ENCODE data around the gene FHIT. TPM values are rescaled to one million over a fixed set of nuclear protein-coding genes. Genes with fewer than 3 reads are reported as not detected.

Gene FHIT
- total RNA-seq, 1 donor, result 16.9 TPM

DNA sequence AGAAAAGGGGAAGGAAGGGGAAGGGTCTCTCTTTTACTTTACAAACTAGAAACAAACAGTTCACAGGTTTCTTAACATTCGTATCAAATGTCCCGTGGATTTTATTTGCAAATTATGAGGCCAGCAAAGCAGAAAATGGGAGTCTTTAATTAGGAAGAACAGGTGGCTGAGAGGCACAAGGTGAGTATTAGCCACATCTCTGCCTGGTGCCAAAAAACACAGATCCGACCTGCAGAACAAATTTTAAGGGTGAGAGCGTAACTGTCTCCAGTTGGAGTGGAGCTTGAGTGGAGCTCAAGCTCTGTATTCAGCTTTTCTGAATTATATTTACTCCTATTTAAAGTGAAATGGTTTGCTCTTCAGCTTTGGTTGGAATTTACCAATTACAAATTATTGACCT lies 1004.9 kb downstream of the FHIT start:
- Histone ChIP-seq H3K27me3 (ENCODE audit: insufficient read depth, low read length) (no peaks in the 10 kb centered on the region), H3K4me1 (ENCODE audit: insufficient read depth, low read length) (no peaks in the 10 kb centered on the region), H3K9me3 (ENCODE audit: low read depth, low read length) (no peaks in the 10 kb centered on the region)

DNA sequence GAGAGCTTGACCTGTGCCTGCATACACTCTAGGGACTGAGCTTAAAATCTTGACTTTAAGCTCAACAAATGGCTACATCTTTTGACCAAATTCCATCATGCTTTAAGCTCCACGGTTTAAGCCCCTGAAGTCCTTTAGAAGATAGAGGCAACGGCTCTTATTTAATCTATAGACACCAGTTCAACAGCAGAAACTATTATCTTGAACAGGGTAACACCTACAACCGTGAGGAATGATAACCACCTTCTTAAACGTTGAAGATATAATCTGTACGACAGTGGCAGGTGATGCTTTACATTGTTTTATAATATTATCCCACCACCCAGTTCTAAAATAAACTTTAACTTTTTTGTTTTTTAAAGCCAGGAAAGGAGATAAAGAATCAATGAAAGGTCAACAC lies 1007.8 kb downstream of the FHIT start:
- Histone ChIP-seq H3K9me3 (ENCODE audit: low read depth, low read length) (no peaks in the 10 kb centered on the region), H3K27me3 (ENCODE audit: insufficient read depth, low read length) (no peaks in the 10 kb centered on the region), H3K4me1 (ENCODE audit: insufficient read depth, low read length) (no peaks in the 10 kb centered on the region), H3K4me3 (ENCODE audit: low read length) (no peak overlapping the region)

More for the DNA sequence above, 1004.9 kb downstream of the FHIT start:
- no peak overlapping the region for H3K4me3 ChIP-seq (ENCODE audit: low read length)

DNA sequence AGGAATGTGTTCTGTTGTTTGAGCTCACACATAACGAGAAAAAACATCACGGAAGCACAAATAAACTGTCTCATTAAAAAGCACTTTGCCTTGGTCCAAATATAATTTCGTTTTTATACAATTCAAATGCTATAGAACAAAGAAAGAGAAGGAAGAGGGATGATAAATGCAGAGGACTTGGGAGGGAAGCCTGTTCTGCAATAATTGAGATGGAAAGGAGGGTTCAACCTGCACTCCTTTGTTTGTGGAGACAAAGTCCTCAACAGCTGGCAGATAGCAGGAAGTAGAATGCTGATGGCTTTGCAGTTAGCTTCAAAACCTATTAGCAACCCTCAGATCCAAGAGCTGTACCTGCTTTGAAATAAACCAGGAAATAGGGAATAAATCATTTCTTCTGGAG lies 1010.8 kb downstream of the FHIT start:
- Histone ChIP-seq H3K9me3 (ENCODE audit: low read depth, low read length) (no peaks in the 10 kb centered on the region), H3K4me3 (ENCODE audit: low read length) (no peak overlapping the region)

DNA sequence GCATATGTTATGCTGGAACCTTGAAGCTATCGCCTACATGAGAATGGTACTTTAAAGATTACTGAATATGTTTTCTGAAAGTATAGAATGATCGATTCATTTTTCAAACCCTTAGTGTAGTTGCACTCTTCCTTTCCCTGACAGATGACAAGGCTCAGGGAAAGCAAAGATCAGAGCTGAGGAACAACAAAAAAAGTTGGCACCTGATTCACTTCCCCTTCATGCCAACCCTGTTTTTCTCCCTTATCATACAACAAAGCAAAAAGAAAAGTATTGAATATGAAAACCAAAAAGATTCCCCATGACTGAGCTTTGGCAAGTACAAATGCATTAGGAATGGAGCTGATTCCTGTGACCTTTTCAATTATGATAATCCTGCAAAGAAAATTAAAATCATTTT lies 1012.7 kb downstream of the FHIT start:
- Histone ChIP-seq H3K27me3 (ENCODE audit: insufficient read depth, low read length) (no peaks in the 10 kb centered on the region), H3K9me3 (ENCODE audit: low read depth, low read length) (no peaks in the 10 kb centered on the region), H3K4me3 (ENCODE audit: low read length) (no peak overlapping the region), H3K4me1 (ENCODE audit: insufficient read depth, low read length) (no peaks in the 10 kb centered on the region)

More for the DNA sequence above, 1010.8 kb downstream of the FHIT start:
- no peaks in the 10 kb centered on the region for H3K4me1 ChIP-seq (ENCODE audit: insufficient read depth, low read length)
- no peaks in the 10 kb centered on the region for H3K27me3 ChIP-seq (ENCODE audit: insufficient read depth, low read length)

DNA sequence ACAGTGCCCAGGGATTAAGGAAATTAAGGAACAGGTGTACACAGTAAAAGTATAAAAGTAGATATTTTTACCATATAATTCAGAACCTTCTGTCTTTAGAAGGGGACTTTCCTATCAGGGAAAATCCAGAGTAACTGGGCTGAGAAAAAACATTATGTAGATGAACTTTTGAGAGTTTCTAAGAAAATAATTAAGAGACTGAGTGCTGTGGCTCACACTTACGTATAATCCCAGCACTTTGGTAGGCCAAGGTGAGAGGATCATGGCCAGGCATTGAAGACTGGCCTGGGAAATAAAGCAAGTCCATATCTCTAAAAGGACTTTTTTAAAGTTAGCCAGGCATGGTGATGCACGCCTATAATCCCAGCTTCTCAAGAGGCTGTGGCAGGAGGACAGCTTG lies 1021.8 kb downstream of the FHIT start:
- no peaks in the 10 kb centered on the region for H3K9me3 ChIP-seq (ENCODE audit: low read depth, low read length)
- no peaks in the 10 kb centered on the region for H3K4me1 ChIP-seq (ENCODE audit: insufficient read depth, low read length)
- no peaks in the 10 kb centered on the region for H3K27me3 ChIP-seq (ENCODE audit: insufficient read depth, low read length)
- no peak overlapping the region for H3K4me3 ChIP-seq (ENCODE audit: low read length)

DNA sequence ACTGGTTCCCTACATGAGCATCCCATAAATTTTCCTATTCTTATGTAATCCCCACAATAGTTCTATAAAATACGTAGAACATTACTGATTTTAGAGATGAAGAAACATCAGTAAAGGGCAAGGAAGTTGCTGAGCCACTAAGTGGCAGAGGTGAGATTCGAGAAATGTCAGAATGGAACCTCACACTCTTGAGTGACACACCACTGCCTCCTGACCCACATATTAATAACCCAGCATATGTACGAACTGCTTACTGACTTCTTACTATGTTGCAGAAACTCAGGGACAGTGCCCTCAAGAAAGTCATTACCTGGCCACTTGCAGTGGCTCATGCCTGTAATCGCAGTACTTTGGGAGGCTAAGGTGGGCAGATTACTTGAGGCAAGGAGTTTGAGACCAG lies 1022.4 kb downstream of the FHIT start:
- no peak overlapping the region for H3K4me3 ChIP-seq (ENCODE audit: low read length)
- no peaks in the 10 kb centered on the region for H3K27me3 ChIP-seq (ENCODE audit: insufficient read depth, low read length)
- H3K4me1 ChIP-seq (ENCODE audit: insufficient read depth, low read length), result no peaks in the 10 kb centered on the region
- no peaks in the 10 kb centered on the region for H3K9me3 ChIP-seq (ENCODE audit: low read depth, low read length)

DNA sequence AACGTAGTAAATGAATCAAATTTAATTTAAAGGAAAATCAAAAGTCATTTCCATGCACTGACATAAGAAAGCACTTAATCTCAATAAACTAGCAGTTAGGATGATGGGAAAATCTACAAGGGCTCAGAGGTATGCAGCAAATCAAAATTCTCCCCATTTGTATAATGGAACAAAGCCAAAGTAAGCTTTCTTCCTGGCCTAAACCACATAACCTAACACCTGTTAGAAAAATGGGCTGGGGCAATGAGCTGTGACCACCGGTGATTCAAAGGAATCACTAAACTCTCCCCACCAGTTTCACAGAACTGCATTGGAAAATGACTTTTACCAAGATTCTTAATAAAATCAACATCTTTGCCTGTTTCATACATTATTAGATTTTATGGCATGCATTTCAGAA lies 1024.3 kb downstream of the FHIT start:
- no peaks in the 10 kb centered on the region for H3K27me3 ChIP-seq (ENCODE audit: insufficient read depth, low read length)
- no peaks in the 10 kb centered on the region for H3K9me3 ChIP-seq (ENCODE audit: low read depth, low read length)
- H3K4me1 ChIP-seq (ENCODE audit: insufficient read depth, low read length), result no peaks in the 10 kb centered on the region
- no peak overlapping the region for H3K4me3 ChIP-seq (ENCODE audit: low read length)

DNA sequence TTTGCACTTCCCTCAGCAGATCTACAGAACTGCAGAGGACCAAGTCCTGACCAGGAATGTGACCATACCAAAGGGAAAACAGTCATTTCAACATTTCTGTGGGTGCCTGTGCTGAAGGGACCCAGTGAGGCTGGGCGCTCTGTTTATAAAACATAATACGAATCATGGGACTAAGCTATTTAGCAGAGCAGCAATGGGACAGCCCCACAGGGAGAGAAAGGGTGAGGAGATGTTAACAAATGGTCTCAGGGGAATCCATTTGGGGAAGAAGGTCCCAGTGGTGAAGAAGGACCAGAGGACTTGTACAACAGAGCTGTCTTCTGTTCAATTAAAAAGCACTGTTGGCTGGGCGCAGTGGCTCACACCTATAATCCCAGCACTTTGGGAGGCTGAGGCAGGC lies 1025.4 kb downstream of the FHIT start:
- Histone ChIP-seq H3K4me3 (ENCODE audit: low read length) (no peak overlapping the region), H3K9me3 (ENCODE audit: low read depth, low read length) (no peaks in the 10 kb centered on the region), H3K27me3 (ENCODE audit: insufficient read depth, low read length) (no peaks in the 10 kb centered on the region), H3K4me1 (ENCODE audit: insufficient read depth, low read length) (no peaks in the 10 kb centered on the region)

DNA sequence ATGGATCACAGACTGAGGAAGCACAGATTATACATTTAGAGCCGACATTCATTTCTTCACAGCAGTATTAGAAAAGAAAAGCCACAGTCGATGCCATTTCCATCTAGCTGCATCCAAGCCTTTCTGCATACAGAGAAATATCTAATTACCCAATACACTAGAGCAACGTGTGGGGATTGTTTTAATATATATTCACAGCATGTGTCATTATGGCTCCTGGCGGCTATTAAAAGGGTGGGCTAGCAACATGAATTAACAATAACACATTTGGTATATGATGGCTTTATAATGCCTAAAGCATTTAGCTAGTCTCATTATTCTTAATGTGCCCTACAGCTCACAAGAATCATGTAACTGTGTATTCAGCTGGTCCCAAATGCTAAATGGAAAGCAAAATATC lies 1030.5 kb downstream of the FHIT start:
- no peak overlapping the region for H3K4me3 ChIP-seq (ENCODE audit: low read length)
- no peaks in the 10 kb centered on the region for H3K9me3 ChIP-seq (ENCODE audit: low read depth, low read length)
- no peaks in the 10 kb centered on the region for H3K27me3 ChIP-seq (ENCODE audit: insufficient read depth, low read length)
- H3K4me1 ChIP-seq (ENCODE audit: insufficient read depth, low read length), result no peaks in the 10 kb centered on the region

DNA sequence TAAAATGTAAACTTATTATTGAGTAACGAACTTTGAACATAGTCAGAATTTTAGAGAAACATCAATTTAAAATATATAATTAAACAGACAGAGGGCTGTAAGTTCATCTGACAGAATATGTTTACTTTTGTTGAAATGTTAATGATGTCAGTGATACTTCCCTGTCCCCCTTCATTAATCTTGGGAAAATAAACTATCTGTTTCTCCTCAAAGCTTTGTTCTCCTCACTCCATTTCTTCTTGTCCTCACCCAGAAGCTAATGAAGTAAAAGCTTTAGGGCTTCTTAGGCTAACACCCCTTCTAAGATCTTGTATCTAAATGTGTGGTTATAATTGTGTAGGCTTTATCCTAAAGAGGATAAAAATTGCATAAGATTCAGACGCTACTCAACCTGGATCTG lies 1031.8 kb downstream of the FHIT start:
- H3K4me1 ChIP-seq (ENCODE audit: insufficient read depth, low read length), result no peaks in the 10 kb centered on the region
- H3K27me3 ChIP-seq (ENCODE audit: insufficient read depth, low read length), result no peaks in the 10 kb centered on the region
- H3K9me3 ChIP-seq (ENCODE audit: low read depth, low read length), result no peaks in the 10 kb centered on the region
- no peak overlapping the region for H3K4me3 ChIP-seq (ENCODE audit: low read length)

DNA sequence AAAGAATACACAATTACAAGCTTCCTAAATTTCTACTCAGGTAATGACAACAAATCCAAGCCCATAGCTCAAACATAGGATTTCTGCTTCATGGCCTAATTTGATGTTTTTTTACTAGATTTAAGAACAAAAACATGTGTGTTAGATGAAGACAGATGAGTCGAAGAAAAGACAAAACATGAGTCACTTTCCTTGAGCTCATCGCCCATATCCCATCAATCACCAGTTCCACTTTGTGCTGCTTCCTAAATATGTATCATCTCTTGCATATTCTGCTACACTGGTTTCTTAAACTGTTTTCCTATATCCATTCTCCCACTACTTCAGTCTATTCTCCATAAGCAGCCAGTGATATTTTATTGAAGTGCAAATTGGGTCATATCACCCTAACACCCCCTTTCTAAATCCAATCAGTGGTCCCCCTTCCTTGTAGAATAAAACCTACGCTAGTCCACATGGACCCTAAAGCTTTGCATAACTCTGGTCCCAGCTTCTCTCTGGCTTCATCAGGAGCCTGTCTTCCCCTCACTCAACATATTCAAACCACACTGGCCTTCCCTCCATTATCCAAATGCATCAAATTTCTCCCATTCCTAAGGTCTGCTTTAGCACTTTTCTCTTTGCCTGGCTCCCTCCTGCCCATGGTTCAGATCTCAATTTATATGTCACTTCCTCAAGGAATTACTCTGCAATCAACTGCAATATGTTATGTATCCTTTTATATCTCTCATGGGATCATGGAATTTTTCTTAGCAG lies 1033.9 kb downstream of the FHIT start:
- no peak overlapping the region for H3K4me3 ChIP-seq (ENCODE audit: low read length)
- no peaks in the 10 kb centered on the region for H3K9me3 ChIP-seq (ENCODE audit: low read depth, low read length)
- no peaks in the 10 kb centered on the region for H3K4me1 ChIP-seq (ENCODE audit: insufficient read depth, low read length)
- no peaks in the 10 kb centered on the region for H3K27me3 ChIP-seq (ENCODE audit: insufficient read depth, low read length)

DNA sequence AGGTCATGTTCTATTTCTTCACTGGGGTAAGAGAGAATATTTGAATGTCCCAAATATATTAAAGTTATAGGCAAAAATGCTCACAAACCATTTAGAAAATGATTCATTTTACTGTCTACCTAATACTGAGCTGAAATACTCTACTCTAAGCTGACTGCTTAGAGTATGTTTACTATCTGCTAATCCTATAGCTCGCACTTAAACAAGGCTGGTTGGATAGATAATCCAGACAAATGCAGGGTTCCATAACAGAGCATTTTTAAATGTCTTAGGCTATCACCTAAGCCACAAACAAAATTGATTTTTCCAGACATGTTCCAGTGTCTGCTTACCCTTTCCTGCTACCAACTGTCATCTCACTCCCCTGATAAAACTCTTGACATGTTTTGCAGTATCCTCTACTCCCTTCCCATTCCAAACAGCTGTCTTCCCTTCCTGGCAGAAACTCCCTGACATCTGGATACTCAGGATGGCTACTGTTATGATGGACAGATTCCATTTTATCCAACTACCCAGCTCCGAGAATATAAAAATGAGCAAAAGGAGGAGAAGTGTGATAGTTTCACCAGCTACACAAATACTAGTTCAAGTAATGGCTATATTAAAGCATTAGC lies 1034.7 kb downstream of the FHIT start:
- no peak overlapping the region for H3K4me3 ChIP-seq (ENCODE audit: low read length)
- H3K9me3 ChIP-seq (ENCODE audit: low read depth, low read length), result no peaks in the 10 kb centered on the region
- H3K27me3 ChIP-seq (ENCODE audit: insufficient read depth, low read length), result no peaks in the 10 kb centered on the region
- H3K4me1 ChIP-seq (ENCODE audit: insufficient read depth, low read length), result no peaks in the 10 kb centered on the region

DNA sequence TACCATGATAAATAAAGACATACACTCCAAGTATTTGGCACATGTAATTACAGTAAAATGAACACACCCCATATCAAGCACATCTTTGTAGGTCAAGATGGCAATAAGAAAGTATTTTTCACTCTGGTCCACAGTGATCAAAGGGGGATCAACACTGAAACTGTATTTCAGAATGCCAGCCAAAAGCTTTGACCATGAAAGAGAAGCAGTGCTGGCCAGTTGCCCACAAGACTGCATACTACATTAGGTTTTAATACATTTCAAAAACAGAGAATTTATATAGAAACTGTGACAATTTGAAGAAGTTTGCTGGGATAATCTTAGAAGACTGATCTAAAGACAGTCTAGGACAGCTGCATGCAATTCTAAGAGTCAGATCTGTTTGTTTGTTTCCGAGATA lies 1035.3 kb downstream of the FHIT start:
- no peak overlapping the region for H3K4me3 ChIP-seq (ENCODE audit: low read length)
- no peaks in the 10 kb centered on the region for H3K27me3 ChIP-seq (ENCODE audit: insufficient read depth, low read length)
- H3K4me1 ChIP-seq (ENCODE audit: insufficient read depth, low read length), result no peaks in the 10 kb centered on the region
- no peaks in the 10 kb centered on the region for H3K9me3 ChIP-seq (ENCODE audit: low read depth, low read length)

DNA sequence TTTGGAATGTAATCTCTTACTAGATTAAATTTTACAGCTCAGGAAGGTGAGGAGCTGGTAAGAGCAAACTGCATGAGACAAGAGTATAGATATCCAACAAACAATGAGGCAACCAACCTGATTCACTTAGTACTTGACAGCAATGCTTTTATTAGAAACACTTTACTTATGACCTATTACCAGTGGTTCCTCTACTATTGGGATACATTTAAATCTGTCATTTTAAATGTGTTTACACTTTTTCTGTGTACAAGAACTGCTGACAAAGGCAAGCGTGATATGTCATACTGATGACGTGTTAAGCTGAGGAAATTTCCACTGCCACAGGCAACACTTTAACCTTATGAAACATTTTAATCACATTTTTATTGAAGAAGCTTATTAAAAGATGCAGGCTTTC lies 1043.3 kb downstream of the FHIT start:
- Histone ChIP-seq H3K9me3 (ENCODE audit: low read depth, low read length) (no peaks in the 10 kb centered on the region), H3K27me3 (ENCODE audit: insufficient read depth, low read length) (no peaks in the 10 kb centered on the region), H3K4me3 (ENCODE audit: low read length) (no peak overlapping the region), H3K4me1 (ENCODE audit: insufficient read depth, low read length) (no peaks in the 10 kb centered on the region)

DNA sequence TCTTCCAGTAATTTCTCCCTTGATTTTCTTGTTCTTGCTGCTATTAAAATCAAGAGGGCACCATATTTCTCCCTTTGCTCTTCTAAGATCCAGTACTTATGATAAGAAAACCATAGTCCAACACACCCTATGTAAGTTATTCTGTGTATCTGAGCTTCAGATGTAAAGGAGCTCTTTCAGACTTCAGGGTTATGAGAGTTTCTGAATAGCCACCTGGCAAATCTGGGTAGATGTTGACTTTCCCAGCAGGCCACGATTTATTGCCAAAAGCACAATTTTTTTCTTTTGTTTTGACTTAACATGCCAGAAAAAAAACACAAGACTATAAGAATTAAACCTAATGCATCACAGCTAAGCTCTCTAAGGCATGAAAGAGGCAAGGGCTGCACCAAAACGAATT lies 1045.0 kb downstream of the FHIT start:
- no peaks in the 10 kb centered on the region for H3K27me3 ChIP-seq (ENCODE audit: insufficient read depth, low read length)
- H3K4me1 ChIP-seq (ENCODE audit: insufficient read depth, low read length), result no peaks in the 10 kb centered on the region
- H3K9me3 ChIP-seq (ENCODE audit: low read depth, low read length), result no peaks in the 10 kb centered on the region
- H3K4me3 ChIP-seq (ENCODE audit: low read length), result no peak overlapping the region

Data from mononuclear cell (primary cell).